Lung (tissue), 12 donors: ENCODE measurements around the gene TREM1. TPM values are rescaled to one million over a fixed set of nuclear protein-coding genes. Genes with fewer than 3 reads are reported as not detected.

Source experiments
- ATAC-seq: fragments of 200-7000 bp; cut with Tn5 transposase; one replicate; pipeline ENCODE4 v1.9.1; 2020; ENCODE audit warnings: moderate number of reproducible peaks; ENCODE audit not compliant: insufficient read depth, low FRiP score
- DNase-seq, 3 donors: peaks; one replicate each; pipeline ENCODE4 v3.0.0-alpha.2; 2013 to 2017
- H3K27ac ChIP-seq, 2 donors: one replicate each; pipeline ENCODE4 v1.5.1; 2013; ENCODE audit warnings: mild to moderate bottlenecking in 2 of 2, moderate library complexity in 2 of 2, control low read depth in 1 of 2, inconsistent platforms in 1 of 2, low read depth in 1 of 2, low read length in 1 of 2
- H3K27me3 ChIP-seq, 3 donors: one replicate each; pipeline ENCODE4 v1.5.1; 2013; ENCODE audit warnings: low read length in 2 of 3; ENCODE audit not compliant: control insufficient read depth in 3 of 3, insufficient read depth in 3 of 3
- H3K36me3 ChIP-seq, 4 donors: one replicate each; pipeline ENCODE4 v1.5.1; 2013; ENCODE audit warnings: low read length in 4 of 4, mild to moderate bottlenecking in 1 of 4, moderate library complexity in 1 of 4; ENCODE audit not compliant: control insufficient read depth in 4 of 4, insufficient read depth in 4 of 4
- H3K4me1 ChIP-seq, 5 donors: one replicate each; pipeline ENCODE4 v1.5.1; 2013; ENCODE audit warnings: low read length in 5 of 5, mild to moderate bottlenecking in 2 of 5, moderate library complexity in 1 of 5; ENCODE audit not compliant: control insufficient read depth in 5 of 5, insufficient read depth in 5 of 5
- H3K4me3 ChIP-seq: one replicate; pipeline ENCODE4 v1.5.1; 2013; ENCODE audit warnings: mild to moderate bottlenecking, control low read depth, moderate library complexity
- H3K9ac ChIP-seq, 2 donors: one replicate each; pipeline ENCODE4 v1.5.1; 2013; ENCODE audit warnings: low read length in 2 of 2, control low read depth in 1 of 2; ENCODE audit not compliant: insufficient read depth in 1 of 2
- H3K9me3 ChIP-seq, 4 donors: one replicate each; pipeline ENCODE4 v1.5.1; 2013; ENCODE audit warnings: low read length in 3 of 4, mild to moderate bottlenecking in 1 of 4, moderate library complexity in 1 of 4; ENCODE audit not compliant: control insufficient read depth in 4 of 4, insufficient read depth in 3 of 4
- WGBS, 2 donors: extraction: QIAGEN DNeasy Blood & Tissue Kit; methylation state at CpG; one replicate each; pipeline ENCODE4 v1.1.7; 2013; 5-methylcytosine and 5-hydroxymethylcytosine counted together
- polyA plus RNA-seq, 2 donors: library from polyadenylated mRNA; stranded (reverse); fragments of 200-250 nt; gene quantifications; one replicate each; pipeline ENCODE4 v1.2.1, GENCODE V29; 2013
- total RNA-seq, 2 donors: library from RNA; depleted of rRNA in 1 of 2; stranded (reverse); fragments of >200 nt in 1 of 2; gene quantifications; one replicate each; pipeline ENCODE4 v1.2.1, GENCODE V29; 2014 to 2021
- TF ChIP-seq, protein P1 (sequence below): IDR thresholded peaks from 2 replicates; pipeline ENCODE4 v1.5.1; 2012; ENCODE audit warnings: mild to moderate bottlenecking; ENCODE audit errors: control extremely low read depth, extremely low read depth
- donor health status: control.
- donor health status: control.
- donor health status: Bipolar disorder and iron deficiency.
- donor health status: healthy.
- donor health status: DM: yes; HTN: yes; CAD: no.

The TREM1 gene
- total and polyA plus RNA-seq, 4 donors = 17.4 to 112 (median 82.6) TPM

DNA sequence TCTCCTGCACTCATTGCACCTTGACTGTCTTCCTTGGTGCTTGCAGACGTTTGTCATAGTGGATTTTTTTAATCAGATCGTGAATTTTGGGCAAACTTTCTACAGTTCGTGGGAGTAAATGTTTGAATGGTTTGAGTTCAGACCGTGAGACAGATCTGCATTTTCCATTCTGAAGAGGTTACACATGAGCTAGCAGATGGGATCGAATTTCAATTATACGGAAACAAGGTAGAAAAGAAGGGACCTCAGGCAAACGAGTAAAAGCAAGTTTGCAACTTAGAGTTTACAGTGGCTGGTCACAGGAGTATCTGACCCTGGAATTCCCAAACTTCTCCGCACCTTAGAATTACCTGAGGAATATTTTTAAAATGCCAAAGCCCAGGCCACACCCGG lies 31.8 kb upstream of the TREM1 start:
- ATAC-seq = no peak
- Histone ChIP-seq H3K9ac (no peak overlapping the region), H3K9me3 (no peaks in the 10 kb centered on the region), H3K36me3 (no peaks in the 10 kb centered on the region), H3K4me3 (no peak overlapping the region), H3K27ac (no peak overlapping the region), H3K4me1 (peaks cover 0 to 9% (median 0%) of the 10 kb centered on the region in 5 donors), H3K27me3 (peaks cover 6 to 23% (median 18%) of the 10 kb centered on the region in 3 donors)
- WGBS, 2 donors = 50 to 55% methylated on average over 9 of the region's 9 CpGs
- TF ChIP-seq, protein P1, sequence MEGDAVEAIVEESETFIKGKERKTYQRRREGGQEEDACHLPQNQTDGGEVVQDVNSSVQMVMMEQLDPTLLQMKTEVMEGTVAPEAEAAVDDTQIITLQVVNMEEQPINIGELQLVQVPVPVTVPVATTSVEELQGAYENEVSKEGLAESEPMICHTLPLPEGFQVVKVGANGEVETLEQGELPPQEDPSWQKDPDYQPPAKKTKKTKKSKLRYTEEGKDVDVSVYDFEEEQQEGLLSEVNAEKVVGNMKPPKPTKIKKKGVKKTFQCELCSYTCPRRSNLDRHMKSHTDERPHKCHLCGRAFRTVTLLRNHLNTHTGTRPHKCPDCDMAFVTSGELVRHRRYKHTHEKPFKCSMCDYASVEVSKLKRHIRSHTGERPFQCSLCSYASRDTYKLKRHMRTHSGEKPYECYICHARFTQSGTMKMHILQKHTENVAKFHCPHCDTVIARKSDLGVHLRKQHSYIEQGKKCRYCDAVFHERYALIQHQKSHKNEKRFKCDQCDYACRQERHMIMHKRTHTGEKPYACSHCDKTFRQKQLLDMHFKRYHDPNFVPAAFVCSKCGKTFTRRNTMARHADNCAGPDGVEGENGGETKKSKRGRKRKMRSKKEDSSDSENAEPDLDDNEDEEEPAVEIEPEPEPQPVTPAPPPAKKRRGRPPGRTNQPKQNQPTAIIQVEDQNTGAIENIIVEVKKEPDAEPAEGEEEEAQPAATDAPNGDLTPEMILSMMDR = no peak
- no peak for DNase-seq

DNA sequence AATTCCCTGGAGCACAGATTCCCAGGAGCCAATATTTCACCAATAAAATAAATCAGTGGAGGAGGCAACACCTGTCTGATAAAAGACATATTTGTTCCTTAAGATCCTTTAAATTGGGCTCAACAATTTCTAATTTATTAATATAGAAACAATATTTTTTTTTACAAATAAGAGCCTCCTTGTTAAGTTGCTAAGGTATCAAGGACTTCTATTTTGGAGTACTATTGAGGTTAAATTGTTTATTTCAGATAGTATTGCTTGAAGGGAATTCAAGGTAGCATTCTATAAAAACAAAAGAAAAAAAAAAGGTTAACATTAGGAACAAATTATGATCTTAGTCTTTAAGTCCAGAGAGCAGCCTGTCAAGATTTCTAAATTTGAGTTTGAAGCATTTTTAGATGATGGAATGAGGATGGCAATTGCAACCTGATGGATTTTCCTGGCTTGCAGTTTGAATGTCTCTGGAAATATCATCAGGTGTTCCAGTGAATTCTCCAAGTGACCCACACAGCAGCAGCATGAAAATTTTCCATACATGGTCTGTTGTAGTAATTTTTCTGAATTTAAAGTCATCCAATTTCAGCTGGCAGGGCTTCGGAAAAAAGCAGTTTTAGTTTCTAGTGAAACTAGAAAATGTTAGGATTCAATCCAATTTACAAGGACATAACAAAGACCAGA lies 29.6 kb upstream of the TREM1 start:
- no peaks in the 10 kb centered on the region for H3K9me3 ChIP-seq
- peaks cover 9 to 23% (median 18%) of the 10 kb centered on the region in 3 donors for H3K27me3 ChIP-seq
- WGBS, 2 donors = 90 to 92% methylated on average over 1 of the region's 1 CpG
- peaks cover 0 to 9% (median 0%) of the 10 kb centered on the region in 5 donors for H3K4me1 ChIP-seq
- H3K36me3 ChIP-seq = no peaks in the 10 kb centered on the region
- H3K4me3 ChIP-seq = no peak overlapping the region
- H3K27ac ChIP-seq = no peak overlapping the region
- ATAC-seq (no peak), DNase-seq (no peak)
- TF ChIP-seq, protein P1 = no peak
- no peak overlapping the region for H3K9ac ChIP-seq

- 66 to 83% methylated on average over 2 of the region's 2 CpGs for WGBS, 2 donors
- Histone ChIP-seq H3K36me3 (no peaks in the 10 kb centered on the region), H3K4me3 (no peak overlapping the region), H3K9me3 (no peaks in the 10 kb centered on the region), H3K27me3 (peaks cover 9 to 23% (median 18%) of the 10 kb centered on the region in 3 donors), H3K4me1 (peaks cover 0 to 9% (median 0%) of the 10 kb centered on the region in 5 donors), H3K9ac (no peak overlapping the region), H3K27ac (no peak overlapping the region)
- no peak for DNase-seq
- ATAC-seq = no peak
- TF ChIP-seq, protein P1 = no peak
Measured at GRCh38 chr6:41315203-41315602, 28.7 kb upstream of the TREM1 start.
